ENCODE measurements around the gene ZNF385B.
"Not testable (repeated sequence)": the region's sequence is repeated elsewhere in the genome, so short reads cannot be mapped to it uniquely, and the experiment has no call there.

ZNF385B gene

GRCh38 chr2:179790235-179791217 is 70.9 kb downstream of the ZNF385B start:
- no peak overlapping the region for H3K4me3 ChIP-seq (ENCODE audit: low read depth, low read length)
- TF ChIP-seq CTCF (IDR thresholded peaks at IDR 0.05; ENCODE audit: low read depth, low read length) = no peak

- TF ChIP-seq CTCF (IDR thresholded peaks at IDR 0.05; ENCODE audit: low read depth, low read length) = no peak
- no peak overlapping the region for H3K4me3 ChIP-seq (ENCODE audit: low read depth, low read length)
These were observed 73.3 kb downstream of the ZNF385B start for GRCh38 chr2:179788104-179788503.

- H3K4me3 ChIP-seq (ENCODE audit: low read depth, low read length) = no peak overlapping the region
- no peak for TF ChIP-seq CTCF (IDR thresholded peaks at IDR 0.05; ENCODE audit: low read depth, low read length)
These were observed 73.8 kb downstream of the ZNF385B start for GRCh38 chr2:179787601-179788000.

- TF ChIP-seq CTCF (IDR thresholded peaks at IDR 0.05; ENCODE audit: low read depth, low read length) = no peak
These were observed 75.5 kb downstream of the ZNF385B start for GRCh38 chr2:179785902-179786301.

GRCh38 chr2:179782346-179782745 is 79.1 kb downstream of the ZNF385B start:
- H3K4me3 ChIP-seq (ENCODE audit: low read depth, low read length) = not testable (repeated sequence)

More at GRCh38 chr2:179785902-179786301, 75.5 kb downstream of the ZNF385B start:
- no peak overlapping the region for H3K4me3 ChIP-seq (ENCODE audit: low read depth, low read length)

- H3K4me3 ChIP-seq (ENCODE audit: low read depth, low read length) = no peak overlapping the region
- TF ChIP-seq CTCF (IDR thresholded peaks at IDR 0.05; ENCODE audit: low read depth, low read length) = no peak
These were observed 87.4 kb downstream of the ZNF385B start for GRCh38 chr2:179773986-179774385.

- H3K4me3 ChIP-seq (ENCODE audit: low read depth, low read length) = no peak overlapping the region
- TF ChIP-seq CTCF (IDR thresholded peaks at IDR 0.05; ENCODE audit: low read depth, low read length) = no peak
These were observed 89.1 kb downstream of the ZNF385B start for GRCh38 chr2:179772346-179772745.
